Erythroblast (primary cell): ENCODE measurements around the gene POLDIP3.

Experiments
- GATA1 ChIP-seq: IDR thresholded peaks from 2 replicates; pipeline ENCODE4 v1.6.1; 2011; ENCODE audit warnings: low read depth, mild to moderate bottlenecking, control low read depth, low read length, moderate library complexity
- POLR2A ChIP-seq: IDR thresholded peaks from 2 replicates; pipeline ENCODE4 v1.6.1; 2011; ENCODE audit warnings: mild to moderate bottlenecking, low read length

DNA sequence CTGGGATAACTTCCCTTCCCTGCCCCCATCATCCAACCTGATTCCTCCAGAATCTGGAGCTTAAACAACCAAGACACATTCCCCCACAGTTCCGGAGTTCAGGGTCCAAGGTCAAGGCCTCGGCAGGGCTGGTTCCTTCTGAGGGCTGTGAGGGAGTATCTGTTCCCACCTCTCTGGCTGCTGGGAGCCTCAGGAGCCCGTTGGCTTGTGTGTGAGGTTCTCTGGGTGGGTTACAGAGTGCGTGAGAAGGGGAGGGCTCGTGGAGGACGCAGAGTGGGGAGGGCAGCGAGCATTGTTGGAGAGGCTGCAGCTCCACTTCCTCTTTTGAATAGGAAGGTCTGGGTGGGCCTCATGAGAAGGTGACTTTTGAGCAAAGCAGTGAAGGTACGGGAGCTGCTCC lies 52.4 kb downstream of the POLDIP3 start:
- no peak for TF ChIP-seq POLR2A
- no peak for TF ChIP-seq GATA1
